GM19025 (cell line): ENCODE measurements around the gene CHCHD10.

ENCODE experiments used
- ATAC-seq: cut with Tn5 transposase; IDR thresholded peaks from one replicate; pipeline ENCODE4 v1.9.1; 2021; ENCODE audit warnings: mild to moderate bottlenecking, low read depth, moderate library complexity; ENCODE audit not compliant: unreplicated experiment

Gene CHCHD10

DNA sequence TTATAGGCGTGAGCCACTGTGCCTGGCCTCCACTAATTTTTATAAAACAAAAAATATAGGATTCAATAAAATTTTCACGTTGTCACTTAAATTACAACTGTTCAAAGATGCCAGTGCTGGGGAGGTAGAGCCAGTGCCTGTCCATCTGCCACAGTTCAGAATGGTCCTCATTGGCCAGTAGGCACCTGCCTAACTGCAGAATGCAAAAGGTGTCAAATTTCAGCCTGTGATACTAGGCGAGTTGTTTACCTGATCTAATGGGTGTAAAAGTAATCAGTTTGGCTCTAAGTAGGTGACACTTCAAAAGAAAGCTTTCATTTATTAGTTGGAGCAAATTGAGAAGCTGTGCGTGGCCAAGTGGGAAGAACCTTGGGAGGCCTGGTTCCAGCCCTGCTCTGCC, 21.3 kb upstream of the CHCHD10 start:
- no peak for ATAC-seq

DNA sequence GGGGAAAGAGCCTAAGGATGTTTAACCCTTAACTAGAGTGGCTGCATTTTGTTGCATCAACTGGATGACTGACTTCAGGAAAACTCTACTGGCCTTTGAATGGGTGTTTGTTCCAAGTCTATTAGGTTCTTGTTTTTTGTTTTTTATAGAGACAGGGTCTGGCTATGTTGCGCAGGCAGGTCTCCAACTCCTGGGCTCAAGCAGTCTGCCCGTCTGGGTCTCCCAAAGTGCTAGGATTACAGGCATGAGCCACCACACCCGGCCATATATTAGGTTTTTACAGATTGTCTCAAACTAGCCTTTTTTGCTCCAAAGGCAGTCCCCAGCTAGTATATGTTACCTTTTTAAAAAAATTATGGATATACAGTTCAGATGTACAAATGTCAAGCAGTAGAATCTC, 20.1 kb upstream of the CHCHD10 start:
- ATAC-seq: no peak

GRCh38 chr22:23787600-23787896, 19.8 kb upstream of the CHCHD10 start:
- no peak for ATAC-seq

- peak; percentile 68 for ATAC-seq
Measured at GRCh38 chr22:23786752-23787599, 19.2 kb upstream of the CHCHD10 start, which contains the start of gene SMARCB1. Gene SMARCB1, plus strand, starts transcription at chr22:23786966. Its CDS starts 204 bp downstream, at chr22:23787170.

DNA sequence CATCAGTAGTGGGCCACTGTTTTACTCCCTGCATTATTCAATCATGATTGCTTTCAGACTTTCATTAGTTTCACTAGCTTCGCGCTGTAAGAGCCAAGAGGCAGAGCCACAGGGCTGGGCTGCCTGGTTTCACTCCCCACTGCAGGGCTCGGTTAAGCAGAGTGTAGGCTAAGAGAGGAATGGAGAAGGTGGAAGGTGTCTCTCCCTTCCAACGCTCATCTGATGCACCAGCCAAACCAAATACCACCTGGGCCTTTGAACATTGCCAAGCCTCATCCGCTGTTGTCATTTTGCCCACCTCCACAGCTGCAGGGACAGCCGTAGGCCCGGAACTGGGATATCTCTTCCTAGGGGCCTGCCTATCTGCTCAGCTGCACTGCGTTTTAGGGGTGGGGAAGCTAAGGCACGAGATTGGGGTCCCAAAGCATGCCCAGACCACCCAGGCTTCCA, 18.5 kb upstream of the CHCHD10 start:
- no peak for ATAC-seq

GRCh38 chr22:23784215-23784732, 16.5 kb upstream of the CHCHD10 start:
- no peak for ATAC-seq

GRCh38 chr22:23783265-23784150, 15.7 kb upstream of the CHCHD10 start:
- no peak for ATAC-seq

- no peak for ATAC-seq
Measured at GRCh38 chr22:23782703-23783102, 14.9 kb upstream of the CHCHD10 start.

- ATAC-seq: no peak
Measured at GRCh38 chr22:23782252-23782651, 14.5 kb upstream of the CHCHD10 start.

DNA sequence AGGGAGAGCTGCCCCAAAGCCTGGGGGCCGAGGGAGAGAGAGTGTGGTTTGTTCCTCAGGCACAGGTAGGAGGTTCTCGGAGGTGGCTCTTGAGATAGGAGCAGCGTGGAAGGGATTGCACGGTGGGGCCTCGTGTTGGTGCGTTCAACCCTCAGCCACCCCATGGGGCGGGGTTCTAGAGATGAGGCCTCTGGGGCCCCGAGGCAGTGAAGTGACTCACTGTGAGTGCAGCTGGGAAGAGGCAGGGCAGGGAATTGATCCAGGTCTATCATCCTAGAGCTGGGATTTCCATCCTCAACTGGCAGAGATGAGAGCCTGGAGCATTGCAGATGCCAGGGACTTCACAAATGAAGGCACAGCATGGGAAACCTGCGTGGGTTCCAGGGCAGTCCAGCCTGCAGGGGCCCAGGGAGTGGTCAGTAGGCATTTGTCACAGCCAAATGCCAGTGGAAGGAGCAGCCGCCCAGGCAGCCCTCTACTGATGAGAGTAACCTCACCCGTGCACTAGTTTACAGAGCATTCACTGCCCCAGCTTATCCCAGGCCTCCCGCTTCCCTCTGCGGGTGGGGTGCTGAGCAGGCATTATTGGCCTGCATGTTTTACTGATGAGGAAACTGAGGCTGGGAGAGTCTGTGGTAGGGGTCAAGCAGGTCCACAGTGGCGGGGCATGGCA, 13.9 kb upstream of the CHCHD10 start:
- no peak for ATAC-seq

DNA sequence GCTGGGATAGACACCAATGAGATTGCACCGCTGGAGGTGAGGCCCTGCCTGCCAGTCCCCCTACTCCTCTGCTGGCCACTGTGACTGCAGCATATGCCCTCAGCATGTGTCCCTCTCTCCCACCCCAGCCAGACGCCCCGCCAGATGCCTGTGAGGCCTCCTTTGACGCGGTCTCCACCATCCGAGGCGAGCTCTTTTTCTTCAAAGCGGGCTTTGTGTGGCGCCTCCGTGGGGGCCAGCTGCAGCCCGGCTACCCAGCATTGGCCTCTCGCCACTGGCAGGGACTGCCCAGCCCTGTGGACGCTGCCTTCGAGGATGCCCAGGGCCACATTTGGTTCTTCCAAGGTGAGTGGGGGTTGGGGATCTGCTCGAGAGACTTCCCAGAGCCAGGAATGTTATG, 13.3 kb upstream of the CHCHD10 start:
- no peak for ATAC-seq

GRCh38 chr22:23780146-23780748, 12.5 kb upstream of the CHCHD10 start:
- ATAC-seq: no peak

DNA sequence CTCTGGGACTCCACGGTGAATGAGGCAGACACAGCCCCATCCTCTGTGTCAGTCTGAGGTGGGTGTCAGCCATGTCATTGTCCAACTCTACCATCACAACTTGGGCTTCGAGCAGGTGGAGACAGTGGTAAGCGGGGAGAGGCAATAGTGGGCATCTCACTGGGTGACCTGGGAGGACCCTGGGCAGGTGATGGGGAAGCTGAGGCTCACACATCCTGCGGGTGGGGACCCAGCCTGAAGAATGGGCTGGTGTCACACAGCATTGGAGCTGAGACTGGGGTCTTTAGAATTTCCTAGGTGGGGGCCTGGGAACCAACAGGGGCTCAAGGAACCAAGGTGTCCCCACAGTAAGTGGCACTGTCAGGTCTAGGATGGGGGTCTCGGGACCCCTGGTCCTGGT, 12.0 kb upstream of the CHCHD10 start:
- ATAC-seq: no peak

- ATAC-seq: no peak
Measured at GRCh38 chr22:23779083-23779482, 11.3 kb upstream of the CHCHD10 start.

- no peak for ATAC-seq
Measured at GRCh38 chr22:23778577-23778900, 10.8 kb upstream of the CHCHD10 start.

DNA sequence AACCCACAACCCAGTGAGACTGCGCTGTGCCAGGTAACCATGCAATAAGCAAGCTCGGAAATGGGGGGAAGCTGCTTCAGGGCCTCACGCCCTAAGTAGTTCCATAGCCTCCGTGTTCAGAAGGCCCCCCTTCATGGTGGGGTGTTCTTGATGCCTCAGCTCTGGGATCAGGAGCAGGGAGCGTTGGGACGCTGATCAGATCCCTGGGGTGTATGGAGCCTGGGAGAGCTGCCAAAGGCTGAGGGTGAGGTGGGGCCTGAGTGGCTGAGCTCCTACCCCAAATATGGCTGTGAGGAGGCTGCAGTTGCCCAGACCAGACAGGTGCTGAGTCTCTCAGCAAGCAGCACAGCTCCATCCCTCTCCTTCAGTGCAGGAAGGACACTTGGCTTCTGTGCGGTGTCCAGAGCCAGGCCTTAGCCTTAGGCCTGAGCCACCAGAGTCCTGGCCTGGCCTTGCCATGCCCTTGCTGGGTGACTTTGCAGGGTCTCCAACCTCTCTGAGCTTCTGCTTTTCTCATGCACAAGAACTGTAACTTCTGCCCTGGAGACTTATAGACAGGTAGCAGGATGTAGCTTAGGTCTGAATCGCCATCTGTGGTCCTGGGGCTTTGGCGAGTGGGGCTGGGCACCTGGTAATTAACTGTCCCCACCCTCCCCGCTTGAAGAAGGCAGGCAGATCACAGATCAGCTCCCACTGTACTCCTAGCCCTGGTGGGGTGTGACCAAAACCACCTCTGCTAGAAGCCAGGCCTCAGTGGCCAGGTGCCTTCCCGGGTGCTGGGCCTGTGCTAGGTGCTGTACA, 10.2 kb upstream of the CHCHD10 start:
- ATAC-seq: no peak

- no peak for ATAC-seq
Measured at GRCh38 chr22:23775779-23776375, 8.1 kb upstream of the CHCHD10 start.

DNA sequence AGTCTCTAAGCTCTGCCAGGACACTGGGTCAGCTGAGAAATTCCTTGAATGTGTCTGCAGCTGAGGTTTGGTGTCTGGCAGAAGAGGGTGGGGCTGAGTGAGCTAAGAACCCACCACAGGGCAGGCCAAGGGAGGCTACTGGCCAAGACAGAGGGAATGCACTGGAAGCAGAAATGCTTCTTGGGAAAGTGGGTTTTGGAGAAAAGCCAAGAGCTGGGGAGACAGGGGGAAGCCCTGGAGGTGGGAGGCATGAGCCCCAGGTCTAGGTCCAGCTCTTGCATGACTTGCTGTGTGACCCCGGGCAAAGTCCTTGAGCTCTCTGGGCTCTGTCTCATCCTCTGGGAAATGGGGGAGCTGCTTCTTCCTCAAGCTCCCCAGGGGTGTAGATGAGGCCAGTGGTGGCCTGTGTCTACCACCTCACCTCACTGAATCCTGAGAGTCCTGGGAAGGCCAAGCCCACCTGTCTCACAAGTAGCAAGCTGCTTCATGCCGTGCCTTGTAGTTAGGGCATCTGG, 7.2 kb upstream of the CHCHD10 start:
- ATAC-seq: no peak
